K562 (cell line): ENCODE results near the gene POU2AF2. TPM values are rescaled to one million over a fixed set of nuclear protein-coding genes. Genes with fewer than 3 reads are reported as not detected.

Experiments used
- ATAC-seq: fragments of 200-7000 bp; cut with Tn5 transposase; 3 replicates; pipeline ENCODE4 v1.9.1; 2020; ENCODE audit warnings: moderate library complexity
- BruUV-seq: library from RNA; stranded (reverse); fragments of 400-500 nt; replicated peaks from 2 replicates; lab custom pipeline; 2021; lab: Mats Ljungman, UMichigan
- CTCF ChIA-PET: fragments of 300-600 bp; formaldehyde crosslinking; extraction: SDS; loops from one replicate; lab custom pipeline; 2021; ENCODE audit warnings: low intra/inter-chr PET ratio; lab: Yijun Ruan, JAX
- POLR2A ChIA-PET: fragments of 300-600, 350-650 bp; sonication (Branson Sonifier 250); formaldehyde crosslinking; extraction: SDS; loops from one replicate; lab custom pipeline; 2021; ENCODE audit warnings: antibody characterized with exemption, inconsistent platforms; lab: Yijun Ruan, JAX
- DNase-seq, 4 experiments: peaks; one replicate each; pipeline versions ENCODE4 v3.0.0 to v3.0.0-alpha.2; 2011 to 2018; ENCODE audit warnings: low spot score in 3 of 4, mixed read lengths in 3 of 4; ENCODE audit errors: extremely low read depth in 1 of 4
- FAIRE-seq: peaks from 2 replicates; lab custom pipeline; 2011; peaks lifted over from hg19 to GRCh38; lab: Jason Lieb, UNC
- H2AFZ ChIP-seq: 2 replicates; pipeline ENCODE4 v1.6.0; 2011; ENCODE audit warnings: low read depth, low read length, control low read depth, inconsistent platforms
- H3K27ac ChIP-seq: fragments of 200-600 bp; 3 replicates; pipeline ENCODE4 v1.8.0; 2011; ENCODE audit warnings: low read depth, mild to moderate bottlenecking, control low read depth, inconsistent platforms, low read length, moderate library complexity, mixed read lengths; ENCODE audit errors: extremely low read depth
- H3K27me3 ChIP-seq, 2 experiments: fragments of 300-600 bp in 1 of 2; 2 replicates in 1 of 2; 3 replicates in 1 of 2; pipeline versions ENCODE4 v1.6.0 to v1.8.0; 2011; ENCODE audit warnings: inconsistent platforms in 2 of 2, low read length in 2 of 2, mild to moderate bottlenecking in 1 of 2, mixed read lengths in 1 of 2, moderate library complexity in 1 of 2; ENCODE audit not compliant: control insufficient read depth in 2 of 2, insufficient read depth in 2 of 2
- H3K36me3 ChIP-seq: fragments of 300-600 bp; 3 replicates; pipeline ENCODE4 v1.8.0; 2011; ENCODE audit warnings: mild to moderate bottlenecking, low read length, inconsistent platforms; ENCODE audit not compliant: control insufficient read depth, insufficient read depth
- H3K4me1 ChIP-seq, 2 experiments: fragments of 200-600 bp in 1 of 2; replicated peaks in 1 of 2; 2 replicates in 1 of 2; 3 replicates in 1 of 2; pipeline versions ENCODE4 v1.5.1 to v1.8.0; 2011; ENCODE audit warnings: inconsistent platforms in 2 of 2, low read length in 2 of 2, mild to moderate bottlenecking in 1 of 2, mixed read lengths in 1 of 2, moderate library complexity in 1 of 2; ENCODE audit not compliant: control insufficient read depth in 2 of 2, insufficient read depth in 2 of 2
- H3K4me2 ChIP-seq: 2 replicates; pipeline ENCODE4 v1.6.1; 2011; ENCODE audit warnings: low read length, control low read depth, inconsistent platforms, mixed read lengths; ENCODE audit not compliant: insufficient read depth
- H3K4me3 ChIP-seq: fragments of 200-600 bp; sonication (generic), shearing (Covaris generic); 2 replicates; pipeline ENCODE4 v1.5.1; 2016; ENCODE audit warnings: control low read depth, inconsistent platforms
- H3K79me2 ChIP-seq: fragments of 200-600 bp; 3 replicates; pipeline ENCODE4 v1.8.0; 2011; ENCODE audit warnings: low read length, inconsistent platforms; ENCODE audit not compliant: control insufficient read depth, insufficient read depth
- H3K9ac ChIP-seq, 2 experiments: 2 replicates each; pipeline versions ENCODE4 v1.6.0 to v1.6.1; 2011; ENCODE audit warnings: low read depth in 2 of 2, low read length in 2 of 2, control low read depth in 1 of 2, inconsistent platforms in 1 of 2, mild to moderate bottlenecking in 1 of 2, mixed read lengths in 1 of 2; ENCODE audit not compliant: insufficient read depth in 1 of 2
- H3K9me1 ChIP-seq: one replicate; pipeline ENCODE4 v1.6.0; 2011; ENCODE audit warnings: inconsistent platforms, mild to moderate bottlenecking, low read length, moderate library complexity; ENCODE audit not compliant: control insufficient read depth, insufficient read depth
- H3K9me3 ChIP-seq: replicated peaks from 2 replicates; pipeline ENCODE4 v1.5.1; 2011; ENCODE audit warnings: low read depth, low read length, inconsistent platforms; ENCODE audit not compliant: control insufficient read depth, insufficient read depth
- H4K20me1 ChIP-seq: replicated peaks from 2 replicates; pipeline ENCODE4 v1.6.1; 2011; ENCODE audit warnings: low read length, inconsistent platforms, mixed read lengths; ENCODE audit not compliant: control insufficient read depth, insufficient read depth
- NCOR1 ChIP-seq: fragments of 450-650 bp; IDR thresholded peaks from 2 replicates; pipeline ENCODE4 v1.6.1; 2016; ENCODE audit warnings: mild to moderate bottlenecking, moderate library complexity
- RREB1 ChIP-seq: fragments of 250-450 bp; sonication (Bioruptor Pico); IDR thresholded peaks from 2 replicates; pipeline ENCODE4 v1.4.0; 2020
- ZNF134 ChIP-seq: fragments of 250-450 bp; sonication (Bioruptor Pico); conservative IDR thresholded peaks from 2 replicates; pipeline ENCODE4 v1.4.0; 2020
- ZNF584 ChIP-seq: fragments of 200-800 bp; sonication (Bioruptor generic); IDR thresholded peaks from 2 replicates; pipeline ENCODE4 v1.6.1; 2016; ENCODE audit warnings: low read depth, mild to moderate bottlenecking, missing genetic modification characterization, missing compliant biosample characterization
- ZSCAN29 ChIP-seq: fragments of 450-650 bp; IDR thresholded peaks from 2 replicates; pipeline ENCODE4 v1.6.1; 2017
- WGBS: fragments of 100-300 bp; shearing (Covaris generic); methylation state at CpG from one replicate; pipeline ENCODE4 v1.1.6; 2016; ENCODE audit warnings: low coverage, mixed read lengths; ENCODE audit not compliant: insufficient coverage; ENCODE audit errors: missing lambda C conversion rate; 5-methylcytosine and 5-hydroxymethylcytosine counted together
- in situ Hi-C: fragments of 300-500 bp; cut with MboI; formaldehyde crosslinking; loops from 4 replicates; pipeline ENCODE4 v1.15.0; 2018; ENCODE audit warnings: inconsistent platforms, mixed read lengths
- intact Hi-C: fragments of 100-400 bp; cut with micrococcal nuclease; formaldehyde crosslinking; loops from 2 replicates; pipeline ENCODE4 v1.14.2; 2022
- polyA plus RNA-seq, 8 experiments: library from polyadenylated mRNA; depleted of rRNA in 4 of 8; stranded (reverse) in 5 of 8; unstranded in 3 of 8; fragments of >200 nt; fragmentation: Nextera tagmentation in 2 of 8; fragmentation: Illumina TruSeq in 1 of 8; extraction: Ambion mirVana in 2 of 8; extraction: Trizol in 1 of 8; gene quantifications; 2 replicates each; pipeline versions ENCODE4 v1.2.1 to v1.2.3, GENCODE V29; 2011 to 2014; ENCODE audit warnings: inconsistent platforms in 1 of 8, missing spikeins in 1 of 8
- total RNA-seq, 7 experiments: library from RNA; depleted of rRNA in 6 of 7; stranded (reverse); fragments of >200 nt in 6 of 7; fragmentation: Illumina TruSeq in 2 of 7; extraction: Trizol in 2 of 7; gene quantifications; 2 replicates each; pipeline versions ENCODE4 v1.2.1 to v1.2.3, GENCODE V29; 2011 to 2021; ENCODE audit warnings: low replicate concordance in 1 of 7

The POU2AF2 gene
- total and polyA plus RNA-seq, 9 of the 15 experiments (the other 6 are each of a cell fraction or from before 2014, with no cell fraction given): not detected

GRCh38 chr11:111330234-111330893 is 84.8 kb downstream of the POU2AF2 start:
- WGBS: 0% methylated on average over 2 of the region's 2 CpGs
- ATAC-seq (no peak), FAIRE-seq (no peak), DNase-seq (no peak)
- in situ Hi-C loops (no loop called here), intact Hi-C loops (no loop called here)
- H3K79me2 ChIP-seq: no peaks in the 10 kb centered on the region
- no peaks in the 10 kb centered on the region for H3K9me3 ChIP-seq
- no peaks in the 10 kb centered on the region for H3K27me3 ChIP-seq
- no peaks in the 10 kb centered on the region for H3K4me1 ChIP-seq
- TF ChIP-seq ZSCAN29: no peak
- H3K9ac ChIP-seq: no peak overlapping the region
- H3K4me3 ChIP-seq: no peak overlapping the region
- no TSS peak for BruUV-seq
- no peak overlapping the region for H3K4me2 ChIP-seq
- H3K36me3 ChIP-seq: no peaks in the 10 kb centered on the region
- H2AFZ ChIP-seq: no peak overlapping the region
- H3K27ac ChIP-seq: no peak overlapping the region
- no peaks in the 10 kb centered on the region for H3K9me1 ChIP-seq
- CTCF ChIA-PET: no interaction called here
- H4K20me1 ChIP-seq: no peaks in the 10 kb centered on the region
- POLR2A ChIA-PET: no interaction called here

- in situ Hi-C loops (no loop called here), intact Hi-C loops (no loop called here)
- Histone ChIP-seq H3K27me3 (no peaks in the 10 kb centered on the region), H3K9me1 (no peaks in the 10 kb centered on the region), H4K20me1 (no peaks in the 10 kb centered on the region), H2AFZ (no peak overlapping the region), H3K9ac (no peak overlapping the region), H3K9me3 (no peaks in the 10 kb centered on the region), H3K4me1 (no peaks in the 10 kb centered on the region), H3K36me3 (no peaks in the 10 kb centered on the region), H3K27ac (no peak overlapping the region), H3K4me2 (no peak overlapping the region), H3K79me2 (no peaks in the 10 kb centered on the region), H3K4me3 (no peak overlapping the region)
- BruUV-seq: no TSS peak
- FAIRE-seq (no peak), DNase-seq (no peak), ATAC-seq (no peak)
- CTCF ChIA-PET: no interaction called here
- POLR2A ChIA-PET: interaction anchor here (2.4 kb wide), 1 partner anchor 8 kb away, joined by 9 read pairs; no protein-coding TSS in a partner anchor
- WGBS: 0% methylated on average over 4 of the region's 4 CpGs
- TF ChIP-seq NCOR1 (no peak), ZNF584 (CRISPR knock-in tag) (no peak), ZNF134 (CRISPR knock-in tag) (no peak), RREB1 (CRISPR knock-in tag) (no peak)
Measured at GRCh38 chr11:111331711-111332479, 86.4 kb downstream of the POU2AF2 start.
